ENCODE measurements around the gene MID2. TPM values are rescaled to one million over a fixed set of nuclear protein-coding genes. Genes with fewer than 3 reads are reported as not detected.

The MID2 gene
- total and polyA plus RNA-seq, 2 experiments from 2014 or later = 5.4 to 16.1 TPM

DNA sequence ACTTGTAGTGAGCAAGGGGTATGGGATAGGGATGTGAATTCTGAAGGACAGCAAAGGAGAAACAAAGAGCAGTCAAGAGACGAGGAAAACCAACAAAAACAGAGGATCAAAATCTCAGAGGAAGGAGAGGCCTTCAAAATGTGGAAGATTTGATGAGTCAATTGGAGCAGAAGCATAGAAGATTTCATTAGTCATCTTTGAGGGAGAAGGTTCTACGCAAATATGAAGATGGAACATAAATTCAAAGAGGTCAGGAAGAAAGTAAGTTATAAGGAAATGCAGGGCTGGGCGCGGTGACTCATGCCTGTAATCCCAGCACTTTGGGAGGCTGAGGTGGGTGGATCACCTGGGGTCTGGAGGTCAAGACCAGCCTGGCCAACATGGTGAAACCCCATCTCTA, 35.4 kb downstream of the MID2 start:
- no peaks in the 10 kb centered on the region for H3K9me3 ChIP-seq (ENCODE audit: low read depth)
- H3K36me3 ChIP-seq (ENCODE audit: low read depth) = no peaks in the 10 kb centered on the region
- no peaks in the 10 kb centered on the region for H3F3A ChIP-seq (ENCODE audit: insufficient read depth)
- H3K4me2 ChIP-seq (ENCODE audit: unreplicated experiment) = no peak overlapping the region
- in situ Hi-C loops (cut with MboI) = no loop called here
- H3K27ac ChIP-seq = no peak overlapping the region
- H3K27me3 ChIP-seq (replicated peaks; ENCODE audit: insufficient read depth) = no peaks in the 10 kb centered on the region
- TF ChIP-seq EZH2 (IDR thresholded peaks at IDR 0.05; ENCODE audit: insufficient read depth, poor library complexity, severe bottlenecking) (no peak), EZH2phosphoT487 (IDR thresholded peaks at IDR 0.05; ENCODE audit: insufficient read depth, low read depth) (no peak)
- no peak overlapping the region for H3K9ac ChIP-seq
- no peak overlapping the region for H2AFZ ChIP-seq
- no peaks in the 10 kb centered on the region for H3K9me2 ChIP-seq (ENCODE audit: insufficient read depth)
- no peaks in the 10 kb centered on the region for H3K79me2 ChIP-seq (ENCODE audit: insufficient read depth)
- peaks cover 5% of the 10 kb centered on the region; the same call in 1 of the 2 replicates for H3K4me1 ChIP-seq (ENCODE audit: insufficient read depth)
- no peak for DNase-seq
- 91 to 98% methylated on average over 4 of the region's 4 CpGs for WGBS, 2 experiments (ENCODE audit: low coverage in 1 of 2, low lambda C conversion rate in 2 of 2, missing lambda C conversion rate in 2 of 2)
- no peaks in the 10 kb centered on the region for H4K20me1 ChIP-seq (ENCODE audit: insufficient read depth)
- H3K4me3 ChIP-seq = no peak overlapping the region

DNA sequence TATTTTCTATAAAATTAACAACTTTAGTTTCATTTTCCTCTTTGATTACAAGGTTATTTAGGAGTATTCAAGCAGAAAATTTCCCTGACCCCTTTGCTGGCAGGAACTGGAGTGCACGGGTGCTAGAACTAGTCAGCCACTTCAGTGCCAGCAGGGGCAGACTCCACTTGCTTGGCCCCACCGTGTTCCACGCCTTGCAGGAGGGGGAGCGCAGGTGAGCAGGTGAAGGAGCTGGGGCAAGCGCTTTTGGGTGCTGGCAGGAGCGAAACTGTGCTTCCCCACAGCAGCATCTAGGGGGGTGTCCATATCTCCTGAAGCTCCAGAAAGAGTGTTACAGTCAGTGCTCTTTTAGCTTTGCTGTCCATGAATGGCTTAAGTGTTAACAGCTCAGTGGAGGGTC, 45.5 kb downstream of the MID2 start:
- H2AFZ ChIP-seq = no peak overlapping the region
- H3K4me1 ChIP-seq (ENCODE audit: insufficient read depth) = peaks cover 6% of the 10 kb centered on the region; the same call in 1 of the 2 replicates
- H3K4me2 ChIP-seq (ENCODE audit: unreplicated experiment) = no peak overlapping the region
- no peak for TF ChIP-seq EZH2phosphoT487 (IDR thresholded peaks at IDR 0.05; ENCODE audit: insufficient read depth, low read depth)
- TF ChIP-seq EZH2 (IDR thresholded peaks at IDR 0.05; ENCODE audit: insufficient read depth, poor library complexity, severe bottlenecking) = no peak
- 91 to 98% methylated on average over 6 of the region's 6 CpGs for WGBS, 2 experiments (ENCODE audit: low coverage in 1 of 2, low lambda C conversion rate in 2 of 2, missing lambda C conversion rate in 2 of 2)
- no peak for DNase-seq
- H3K27ac ChIP-seq = no peak overlapping the region
- no peaks in the 10 kb centered on the region for H3K36me3 ChIP-seq (ENCODE audit: low read depth)
- no peaks in the 10 kb centered on the region for H3K9me3 ChIP-seq (ENCODE audit: low read depth)
- no peaks in the 10 kb centered on the region for H4K20me1 ChIP-seq (ENCODE audit: insufficient read depth)
- H3K27me3 ChIP-seq (replicated peaks; ENCODE audit: insufficient read depth) = no peaks in the 10 kb centered on the region
- 0 out of 2 replicates have a peak, but pooled peaks cover 5% of the 10 kb centered on the region for H3F3A ChIP-seq (ENCODE audit: insufficient read depth)
- no peak overlapping the region for H3K4me3 ChIP-seq
- in situ Hi-C loops (cut with MboI) = no loop called here
- H3K79me2 ChIP-seq (ENCODE audit: insufficient read depth) = no peaks in the 10 kb centered on the region
- H3K9me2 ChIP-seq (ENCODE audit: insufficient read depth) = no peaks in the 10 kb centered on the region
- H3K9ac ChIP-seq = no peak overlapping the region

DNA sequence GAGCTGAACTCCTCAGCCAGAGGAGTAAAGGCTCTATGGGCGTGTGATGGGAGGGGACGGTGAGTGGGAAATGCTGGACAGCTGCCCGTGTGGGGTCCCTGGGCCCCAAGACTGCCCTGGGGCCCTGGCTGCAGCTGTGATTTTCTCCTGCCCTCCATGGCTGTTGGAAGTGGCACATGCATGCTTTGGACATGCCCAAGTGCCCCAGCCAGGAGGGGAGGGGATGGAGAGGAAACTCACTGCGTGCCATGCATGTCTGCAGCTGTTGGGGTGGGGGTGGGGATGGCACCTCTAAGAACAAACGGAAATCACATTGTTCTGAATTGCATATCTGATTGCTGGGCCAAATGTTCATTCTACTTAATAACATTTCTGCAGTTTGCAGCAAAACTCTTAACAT, 52.4 kb downstream of the MID2 start:
- no peak overlapping the region for H3K9ac ChIP-seq
- no peaks in the 10 kb centered on the region for H3K9me2 ChIP-seq (ENCODE audit: insufficient read depth)
- H3K27me3 ChIP-seq (replicated peaks; ENCODE audit: insufficient read depth) = no peaks in the 10 kb centered on the region
- H3K27ac ChIP-seq = no peak overlapping the region
- no peak overlapping the region for H3K4me3 ChIP-seq
- H3K36me3 ChIP-seq (ENCODE audit: low read depth) = no peaks in the 10 kb centered on the region
- no peaks in the 10 kb centered on the region for H3K4me1 ChIP-seq (ENCODE audit: insufficient read depth)
- H4K20me1 ChIP-seq (ENCODE audit: insufficient read depth) = no peaks in the 10 kb centered on the region
- no peak for DNase-seq
- no peaks in the 10 kb centered on the region for H3K79me2 ChIP-seq (ENCODE audit: insufficient read depth)
- H3K9me3 ChIP-seq (ENCODE audit: low read depth) = no peaks in the 10 kb centered on the region
- 70 to 78% methylated on average over 5 of the region's 5 CpGs for WGBS, 2 experiments (ENCODE audit: low coverage in 1 of 2, low lambda C conversion rate in 2 of 2, missing lambda C conversion rate in 2 of 2)
- no peaks in the 10 kb centered on the region for H3F3A ChIP-seq (ENCODE audit: insufficient read depth)
- no peak overlapping the region for H3K4me2 ChIP-seq (ENCODE audit: unreplicated experiment)
- no peak overlapping the region for H2AFZ ChIP-seq
- in situ Hi-C loops (cut with MboI) = loop anchor here (25.0 kb wide), 1 partner anchor 216 kb away; no protein-coding TSS in a partner anchor
- no peak for TF ChIP-seq EZH2phosphoT487 (IDR thresholded peaks at IDR 0.05; ENCODE audit: insufficient read depth, low read depth)

DNA sequence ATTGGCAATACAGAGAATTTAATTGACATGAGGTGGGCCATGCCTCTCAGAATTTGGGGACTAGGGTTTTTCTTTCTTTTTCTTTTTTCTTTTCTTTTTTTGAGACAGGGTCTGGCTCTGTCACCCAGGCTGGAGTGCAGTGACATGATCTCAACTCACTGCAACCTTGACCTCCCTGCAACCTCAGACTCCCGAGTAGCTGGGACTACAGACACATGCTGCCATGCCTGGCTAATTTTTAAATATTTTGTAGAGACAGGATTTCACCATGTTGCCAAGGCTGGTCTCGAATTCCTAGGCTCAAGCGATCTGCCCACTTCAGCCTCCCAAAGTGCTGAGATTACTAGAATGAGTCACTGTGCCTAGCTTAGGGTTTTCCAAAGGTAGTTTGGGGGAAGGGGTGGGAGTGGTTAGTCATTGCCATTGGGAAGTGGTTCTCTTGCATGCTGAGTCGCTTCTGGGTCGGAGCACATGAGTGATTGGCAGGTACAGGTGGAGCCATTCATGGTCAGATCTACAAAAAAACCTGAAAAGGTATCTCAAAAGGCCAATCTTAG, 54.5 kb downstream of the MID2 start:
- in situ Hi-C loops (cut with MboI) = loop anchor here (25.0 kb wide), 1 partner anchor 218 kb away; no protein-coding TSS in a partner anchor
- no peak for TF ChIP-seq EZH2 (IDR thresholded peaks at IDR 0.05; ENCODE audit: insufficient read depth, poor library complexity, severe bottlenecking)
- H3K9ac ChIP-seq = no peak overlapping the region

DNA sequence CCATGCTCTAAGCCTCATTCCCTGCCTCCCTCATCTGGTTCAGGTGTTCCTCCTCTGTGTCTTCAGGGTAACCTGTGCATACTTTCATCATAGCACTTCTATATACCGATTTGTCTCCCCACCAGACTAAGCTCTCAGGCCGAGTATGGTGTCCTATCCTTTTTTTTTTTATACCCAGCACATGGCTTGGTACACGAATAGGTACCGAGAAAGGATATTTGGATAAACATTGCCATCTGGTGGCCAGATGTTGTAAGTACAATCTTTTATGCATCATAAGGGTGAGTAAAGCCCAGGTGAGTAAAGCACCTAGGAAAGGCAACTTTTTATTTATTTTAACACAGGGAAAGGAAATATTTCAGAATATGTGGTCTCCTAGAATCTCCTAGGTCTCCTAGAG, 68.4 kb downstream of the MID2 start:
- Histone ChIP-seq H3K9me2 (ENCODE audit: insufficient read depth) (no peaks in the 10 kb centered on the region), H2AFZ (no peak overlapping the region), H3F3A (ENCODE audit: insufficient read depth) (no peaks in the 10 kb centered on the region), H4K20me1 (ENCODE audit: insufficient read depth) (no peaks in the 10 kb centered on the region), H3K4me2 (ENCODE audit: unreplicated experiment) (no peak overlapping the region), H3K36me3 (ENCODE audit: low read depth) (no peaks in the 10 kb centered on the region), H3K4me3 (no peak overlapping the region), H3K4me1 (ENCODE audit: insufficient read depth) (no peaks in the 10 kb centered on the region), H3K9me3 (ENCODE audit: low read depth) (no peaks in the 10 kb centered on the region), H3K27me3 (replicated peaks; ENCODE audit: insufficient read depth) (no peaks in the 10 kb centered on the region), H3K27ac (no peak overlapping the region), H3K79me2 (ENCODE audit: insufficient read depth) (no peaks in the 10 kb centered on the region), H3K9ac (no peak overlapping the region)
- WGBS, 2 experiments (ENCODE audit: low coverage in 1 of 2, low lambda C conversion rate in 2 of 2, missing lambda C conversion rate in 2 of 2) = 41 to 43% methylated on average over 4 of the region's 4 CpGs
- in situ Hi-C loops (cut with MboI) = loop anchor here (25.0 kb wide), 1 partner anchor 232 kb away; no protein-coding TSS in a partner anchor
- peak; percentile 37 for DNase-seq
- no peak for TF ChIP-seq EZH2 (IDR thresholded peaks at IDR 0.05; ENCODE audit: insufficient read depth, poor library complexity, severe bottlenecking)
- no peak for TF ChIP-seq EZH2phosphoT487 (IDR thresholded peaks at IDR 0.05; ENCODE audit: insufficient read depth, low read depth)

More for the DNA sequence above, 54.5 kb downstream of the MID2 start:
- Histone ChIP-seq H3K79me2 (ENCODE audit: insufficient read depth) (no peaks in the 10 kb centered on the region), H3K36me3 (ENCODE audit: low read depth) (no peaks in the 10 kb centered on the region), H3K9me3 (ENCODE audit: low read depth) (no peaks in the 10 kb centered on the region), H3K4me3 (no peak overlapping the region), H3K27ac (no peak overlapping the region), H3K27me3 (replicated peaks; ENCODE audit: insufficient read depth) (no peaks in the 10 kb centered on the region), H3K4me1 (ENCODE audit: insufficient read depth) (no peaks in the 10 kb centered on the region), H3F3A (ENCODE audit: insufficient read depth) (no peaks in the 10 kb centered on the region), H3K9me2 (ENCODE audit: insufficient read depth) (no peaks in the 10 kb centered on the region), H2AFZ (no peak overlapping the region), H3K4me2 (ENCODE audit: unreplicated experiment) (no peak overlapping the region), H4K20me1 (ENCODE audit: insufficient read depth) (no peaks in the 10 kb centered on the region)
- DNase-seq = no peak
- 96% methylated on average over 5 of the region's 5 CpGs for WGBS, 2 experiments (ENCODE audit: low coverage in 1 of 2, low lambda C conversion rate in 2 of 2, missing lambda C conversion rate in 2 of 2)

Data from GM23248 (cell line).